Stimulated activated CD8-positive, alpha-beta memory T cell treated with anti-CD3 and anti-CD28 coated beads, Interleukin-7, amount 100 ng/mL, for 48 hours (primary cell): ENCODE data around the gene ARHGEF11.

Source experiments
- DNase-seq, 2 donors: peaks; one replicate each; pipeline ENCODE4 v3.0.0-alpha.2; 2020; ENCODE audit warnings: low read depth in 1 of 2; ENCODE audit errors: extremely low read depth in 1 of 2

The ARHGEF11 gene

DNA sequence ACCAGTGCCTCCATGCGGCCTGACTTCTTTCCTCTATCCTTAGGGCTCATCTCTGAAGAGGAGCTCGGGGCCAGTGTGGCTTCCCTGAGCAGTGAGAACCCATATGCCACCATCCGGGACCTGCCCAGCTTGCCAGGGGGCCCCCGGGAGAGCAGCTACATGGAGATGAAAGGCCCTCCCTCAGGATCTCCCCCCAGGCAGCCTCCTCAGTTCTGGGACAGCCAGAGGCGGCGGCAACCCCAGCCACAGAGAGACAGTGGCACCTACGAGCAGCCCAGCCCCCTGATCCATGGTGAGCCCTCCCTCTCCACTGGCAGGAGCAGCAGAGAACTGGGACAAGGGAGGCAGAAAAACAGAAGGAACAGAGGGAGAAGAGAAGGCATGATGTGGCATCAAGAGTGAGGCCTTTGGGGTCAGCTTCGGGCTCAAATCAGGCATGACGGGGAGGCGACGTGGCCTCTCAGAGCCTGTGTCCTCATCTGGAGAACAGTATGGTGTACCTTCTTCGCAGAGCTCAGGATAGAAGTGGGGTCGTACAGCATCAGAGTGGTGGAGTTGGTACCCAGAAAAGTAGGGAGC is 131.6 kb downstream of the ARHGEF11 start:
- no peak for DNase-seq

DNA sequence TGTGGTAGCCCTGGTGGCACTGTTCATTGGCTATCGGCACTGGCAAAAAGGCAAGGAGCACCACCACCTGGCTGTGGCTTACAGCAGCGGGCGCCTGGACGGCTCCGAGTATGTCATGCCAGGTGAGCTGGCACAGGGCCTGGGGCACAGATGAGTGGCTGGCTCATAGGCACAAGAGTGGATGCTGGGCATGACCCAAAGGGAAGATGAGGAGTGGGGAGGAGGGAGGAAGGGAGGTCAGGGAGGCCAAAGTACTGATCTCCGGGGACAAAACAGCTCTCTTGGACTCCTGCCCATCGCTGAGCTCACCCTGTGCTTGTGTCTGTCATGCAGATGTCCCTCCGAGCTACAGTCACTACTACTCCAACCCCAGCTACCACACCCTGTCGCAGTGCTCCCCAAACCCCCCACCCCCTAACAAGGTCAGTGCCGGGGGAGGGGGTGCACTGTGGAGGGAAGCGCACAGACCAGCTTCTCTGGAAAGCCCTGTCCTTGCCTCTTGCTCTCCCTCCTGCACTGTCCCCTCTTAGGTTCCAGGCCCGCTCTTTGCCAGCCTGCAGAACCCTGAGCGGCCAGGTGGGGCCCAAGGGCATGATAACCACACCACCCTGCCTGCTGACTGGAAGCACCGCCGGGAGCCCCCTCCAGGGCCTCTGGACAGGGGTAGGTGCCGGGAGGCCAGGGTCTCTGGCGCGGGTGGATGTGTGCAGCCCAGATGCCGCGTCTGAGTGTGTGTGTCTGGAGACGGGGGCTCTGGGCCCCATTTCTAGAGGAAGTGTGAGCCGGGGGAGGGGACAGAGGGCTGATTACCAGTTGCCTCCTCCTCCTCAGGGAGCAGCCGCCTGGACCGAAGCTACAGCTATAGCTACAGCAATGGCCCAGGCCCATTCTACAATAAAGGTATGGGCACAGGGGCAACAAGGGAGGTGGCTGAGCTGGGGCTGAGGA is 132.4 kb downstream of the ARHGEF11 start:
- no peak for DNase-seq

DNA sequence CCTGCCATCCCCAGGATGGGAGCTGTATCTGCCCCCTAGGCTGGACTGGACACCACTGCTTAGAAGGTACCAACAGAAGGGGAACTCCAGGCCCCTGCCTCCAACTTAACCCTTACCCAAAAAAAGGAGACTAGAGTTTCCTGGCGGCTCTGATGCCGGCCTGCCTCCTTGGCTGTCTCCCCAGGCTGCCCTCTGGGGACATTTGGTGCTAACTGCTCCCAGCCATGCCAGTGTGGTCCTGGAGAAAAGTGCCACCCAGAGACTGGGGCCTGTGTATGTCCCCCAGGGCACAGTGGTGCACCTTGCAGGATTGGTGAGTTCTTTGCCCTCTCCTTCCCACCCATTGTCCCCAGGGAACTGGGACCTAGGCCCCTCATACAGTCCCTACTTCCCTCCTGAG is 133.2 kb downstream of the ARHGEF11 start:
- no peak for DNase-seq

GRCh38 chr1:156911577-156912298 is 133.8 kb downstream of the ARHGEF11 start:
- no peak for DNase-seq

- DNase-seq, result peak; percentile 25 to 33
Observed at GRCh38 chr1:156910309-156910782, 135.2 kb downstream of the ARHGEF11 start.

GRCh38 chr1:156909671-156910070 is 135.9 kb downstream of the ARHGEF11 start:
- no peak for DNase-seq

DNA sequence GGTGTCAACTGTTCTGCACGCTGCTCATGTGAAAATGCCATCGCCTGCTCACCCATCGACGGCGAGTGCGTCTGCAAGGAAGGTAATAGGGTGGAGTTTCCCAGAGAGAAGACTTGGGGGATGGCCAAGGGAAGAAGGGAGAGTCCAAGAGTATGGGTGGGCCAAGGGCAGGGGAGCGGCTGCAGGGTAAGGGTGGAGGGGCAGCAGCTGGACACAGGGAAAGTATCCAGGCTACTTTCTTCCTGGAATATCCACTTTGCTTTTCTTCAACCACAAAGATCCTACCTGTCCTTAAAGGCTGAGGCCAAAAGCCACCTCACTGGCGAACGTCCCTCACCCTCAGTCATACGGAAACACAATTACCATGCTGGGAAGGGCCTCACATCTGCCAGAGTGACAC is 136.6 kb downstream of the ARHGEF11 start:
- DNase-seq, result no peak

- no peak for DNase-seq
Observed at GRCh38 chr1:156908541-156908940, 137.0 kb downstream of the ARHGEF11 start.

DNA sequence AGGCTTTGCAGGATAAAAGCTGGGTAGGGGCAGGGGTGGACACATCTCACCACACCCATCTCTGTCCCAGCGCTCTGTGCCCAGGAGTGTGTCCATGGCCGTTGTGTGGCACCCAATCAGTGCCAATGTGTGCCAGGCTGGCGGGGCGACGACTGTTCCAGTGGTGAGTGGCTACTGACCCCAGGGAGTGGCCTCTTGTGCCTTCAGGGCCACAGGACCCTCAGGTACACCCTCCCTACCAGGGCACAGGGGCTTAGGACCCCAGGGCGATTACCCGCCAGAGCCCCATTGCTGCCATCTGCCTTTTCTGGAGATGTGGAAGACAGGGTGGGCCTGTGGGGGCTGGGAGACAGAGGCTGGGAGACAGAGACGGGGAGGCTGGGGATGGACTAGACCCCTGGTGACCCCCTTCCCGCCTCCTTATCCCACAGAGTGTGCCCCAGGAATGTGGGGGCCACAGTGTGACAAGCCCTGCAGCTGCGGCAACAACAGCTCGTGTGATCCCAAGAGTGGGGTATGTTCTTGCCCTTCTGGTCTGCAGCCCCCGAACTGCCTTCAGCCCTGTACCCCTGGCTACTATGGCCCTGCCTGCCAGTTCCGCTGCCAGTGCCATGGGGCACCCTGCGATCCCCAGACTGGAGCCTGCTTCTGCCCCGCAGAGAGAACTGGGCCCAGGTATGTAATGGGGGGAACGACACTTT is 139.2 kb downstream of the ARHGEF11 start:
- DNase-seq, result no peak

GRCh38 chr1:156905651-156906050 is 139.9 kb downstream of the ARHGEF11 start:
- no peak for DNase-seq

- DNase-seq, result no peak
Observed at GRCh38 chr1:156905176-156905575, 140.4 kb downstream of the ARHGEF11 start.

DNA sequence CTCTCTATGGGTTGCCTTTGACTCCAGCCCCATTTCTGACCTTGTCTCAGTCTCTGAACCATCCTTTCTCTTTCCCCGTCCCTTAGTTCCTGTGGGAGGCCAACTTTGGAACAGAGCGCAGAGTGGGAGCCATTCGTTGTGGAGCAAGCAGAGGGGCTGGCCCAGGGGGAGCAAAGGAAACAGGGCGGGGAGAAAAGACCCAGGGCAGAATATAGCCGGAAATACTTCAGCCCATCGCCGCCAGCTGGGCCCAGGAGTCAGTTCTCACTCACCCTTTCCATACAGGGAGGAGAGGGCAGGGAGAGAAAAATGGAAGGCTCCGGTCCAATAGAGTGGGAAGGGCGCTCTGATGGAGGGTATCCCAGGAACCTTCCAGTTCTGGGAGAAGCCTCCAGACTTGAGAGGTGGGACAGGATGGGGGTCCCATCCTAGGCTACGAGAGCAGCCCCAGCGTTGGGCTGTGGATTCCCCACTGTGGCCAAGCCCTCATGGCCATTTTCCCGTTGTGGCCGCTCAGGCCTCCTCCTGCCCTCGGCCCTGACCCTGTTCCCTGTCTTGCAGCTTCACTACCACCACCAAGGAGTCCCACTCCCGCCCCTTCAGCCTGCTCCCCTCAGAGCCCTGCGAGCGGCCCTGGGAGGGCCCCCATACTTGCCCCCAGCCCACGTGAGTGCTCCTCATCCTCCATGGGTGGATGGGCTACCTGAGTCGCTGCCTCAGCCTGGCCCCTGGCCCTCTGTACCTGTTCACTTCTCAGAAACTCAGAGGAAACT is 141.2 kb downstream of the ARHGEF11 start:
- DNase-seq, result no peak

- DNase-seq, result no peak
Observed at GRCh38 chr1:156903328-156904091, 142.0 kb downstream of the ARHGEF11 start.

DNA sequence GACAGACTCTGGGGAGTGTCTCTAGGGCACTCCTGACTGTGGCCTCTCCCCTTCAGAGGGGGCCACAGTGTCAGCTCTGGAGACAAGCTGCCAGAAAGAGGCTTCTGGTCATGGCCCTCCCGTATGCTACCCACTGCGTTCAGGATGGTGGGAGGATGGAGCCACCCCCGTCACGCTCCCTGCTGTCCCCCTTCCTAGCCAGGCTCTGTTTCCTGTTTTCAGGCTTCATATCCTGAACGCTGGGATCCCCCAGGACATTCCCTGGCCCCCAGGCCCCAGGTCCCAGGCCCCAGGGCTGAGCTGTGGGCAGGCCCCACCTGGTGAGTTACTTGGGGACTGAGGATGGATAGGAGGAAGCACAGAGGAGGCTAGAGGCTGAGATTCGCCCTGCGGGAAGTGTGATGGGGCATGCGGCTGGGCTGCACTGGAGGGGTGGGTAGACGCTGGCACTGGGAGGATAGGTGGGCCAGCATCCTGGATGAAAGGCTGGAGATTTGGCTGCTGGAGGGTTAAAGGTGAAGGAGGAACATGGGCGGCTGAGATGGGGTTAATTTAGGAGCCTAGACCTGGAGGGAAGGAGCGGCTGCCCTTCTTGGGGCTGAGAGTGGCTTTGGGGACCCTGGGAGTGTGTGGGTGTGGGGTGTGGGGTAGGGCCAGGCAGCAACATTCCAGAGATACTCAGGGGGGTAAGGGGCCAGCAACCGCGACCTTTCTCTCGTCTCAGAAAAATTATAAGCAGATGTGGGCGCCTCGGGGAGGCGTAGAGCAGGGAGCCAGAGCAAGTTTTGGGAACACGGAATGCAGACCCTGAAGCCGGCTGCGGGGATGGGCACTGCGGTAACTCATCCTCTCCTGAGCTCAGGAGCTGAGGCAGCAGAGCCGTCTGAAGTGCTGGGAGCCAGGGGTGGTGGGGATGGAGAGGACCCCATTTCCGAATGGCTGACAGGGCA is 143.3 kb downstream of the ARHGEF11 start:
- no peak for DNase-seq

DNA sequence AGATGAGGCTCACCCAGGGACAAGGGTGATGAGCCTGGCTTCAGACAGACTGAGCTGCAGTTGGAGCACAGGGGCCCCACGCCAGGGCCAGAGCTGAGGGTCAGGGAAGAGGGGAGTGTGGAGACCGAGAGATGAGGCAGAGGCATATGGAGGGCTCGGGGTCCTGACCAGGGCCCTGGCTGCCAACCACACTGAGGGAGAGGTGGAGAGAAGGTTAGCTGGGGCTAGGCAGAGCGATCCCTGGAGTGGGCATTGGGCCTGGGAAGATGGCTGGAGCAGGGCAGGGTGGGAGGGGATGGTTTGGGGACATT is 144.0 kb downstream of the ARHGEF11 start:
- no peak for DNase-seq

DNA sequence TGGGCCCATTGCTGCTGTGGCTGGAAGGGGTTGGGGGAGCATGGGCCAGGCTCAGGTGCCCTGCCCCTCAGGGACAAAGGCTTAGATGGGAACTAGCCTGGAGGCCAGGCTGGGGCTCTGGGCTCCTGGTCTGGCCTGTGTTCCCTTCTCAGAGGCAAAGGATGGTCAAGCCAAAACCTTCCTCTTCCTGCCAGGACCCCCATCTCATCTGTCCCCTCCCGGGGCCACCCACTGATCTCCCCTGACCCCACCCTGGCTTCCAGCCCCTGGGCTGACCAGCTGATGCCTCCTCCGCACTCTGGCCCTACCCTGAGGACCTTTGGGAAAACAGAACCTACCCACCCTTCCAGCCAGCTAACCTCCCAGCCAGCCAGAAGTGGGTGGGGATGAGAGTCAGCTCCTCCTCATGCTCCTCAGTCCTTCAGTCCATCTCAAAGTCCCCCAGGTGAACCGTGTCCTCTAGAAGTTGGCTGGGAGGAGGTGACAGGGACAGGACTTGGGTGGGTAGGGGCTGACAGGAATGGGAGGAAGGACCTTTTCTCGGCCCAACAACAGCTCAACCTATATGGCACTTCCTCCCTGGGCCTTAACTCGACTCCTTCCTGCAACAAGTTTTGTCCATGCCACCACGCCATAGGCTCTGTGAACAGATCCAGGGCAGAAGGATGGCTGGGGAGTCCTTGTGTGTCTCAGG is 144.5 kb downstream of the ARHGEF11 start:
- DNase-seq, result no peak

GRCh38 chr1:156899956-156900718 is 145.4 kb downstream of the ARHGEF11 start:
- DNase-seq, result no peak
